Jurkat, Clone E6-1 (cell line): ENCODE measurements around the gene HEXD.

Source experiments
- DNase-seq: peaks from one replicate; pipeline ENCODE4 v3.0.0-alpha.2; 2011; ENCODE audit warnings: low read depth, low spot score
- H3K4me3 ChIP-seq: 2 replicates; pipeline ENCODE4 v1.5.1; 2011; ENCODE audit warnings: mild to moderate bottlenecking, low read length, control low read depth, moderate library complexity

Gene HEXD

DNA sequence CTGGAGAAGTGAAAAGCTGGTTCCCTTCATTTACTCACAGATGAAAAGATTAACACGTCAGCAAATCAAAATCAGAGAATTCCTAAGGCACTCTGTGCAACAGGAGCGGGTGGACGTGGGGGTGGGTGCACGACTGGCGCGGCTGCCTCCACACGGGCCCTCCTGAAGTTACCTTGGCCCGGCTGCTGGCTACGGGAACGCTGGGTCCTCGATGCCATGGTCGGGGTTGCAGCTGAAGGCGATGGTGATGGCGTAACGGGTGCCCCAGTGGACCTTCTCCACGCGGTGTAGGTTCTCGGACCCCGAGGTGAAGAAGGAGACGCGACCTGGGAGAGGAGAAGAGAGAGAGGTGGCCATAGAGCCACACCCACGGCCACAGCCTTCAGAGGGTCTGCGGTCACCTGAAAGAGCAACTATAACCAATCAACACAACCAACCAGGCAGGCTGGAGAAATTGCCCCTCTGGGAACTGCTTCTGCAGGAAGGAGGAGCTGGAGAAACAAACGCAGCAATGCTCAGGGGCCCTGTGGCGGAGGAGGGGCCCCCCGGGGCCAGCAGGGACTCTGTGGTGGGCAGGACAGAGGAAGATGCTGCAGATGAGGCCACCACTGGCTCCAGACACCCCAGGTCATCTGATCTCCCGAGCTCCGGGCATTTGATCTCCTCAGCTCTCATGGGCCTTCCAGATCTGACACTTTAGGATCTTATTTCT is 25.8 kb upstream of the HEXD start:
- no peak for DNase-seq
- H3K4me3 ChIP-seq: no peak overlapping the region

DNA sequence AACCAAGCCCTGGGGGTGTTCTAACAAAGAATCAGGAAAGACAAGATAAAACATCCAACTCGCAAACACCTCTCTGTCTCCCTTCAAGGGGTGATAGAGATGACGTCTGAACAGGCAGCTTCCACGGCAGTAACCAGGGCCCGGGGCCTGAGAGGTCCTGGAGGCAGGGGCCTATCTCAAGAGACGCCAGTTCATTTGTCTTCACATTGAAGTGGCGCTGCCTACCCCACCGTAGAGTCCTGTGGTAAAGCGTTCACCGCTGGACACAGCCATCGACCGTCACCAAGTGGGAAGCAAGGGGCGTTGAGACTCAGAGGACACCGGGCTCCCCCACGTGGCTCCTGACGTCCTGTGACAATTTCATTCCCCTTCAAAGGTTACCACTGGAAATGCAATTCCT is 25.2 kb upstream of the HEXD start:
- no peak for DNase-seq
- no peak overlapping the region for H3K4me3 ChIP-seq

DNA sequence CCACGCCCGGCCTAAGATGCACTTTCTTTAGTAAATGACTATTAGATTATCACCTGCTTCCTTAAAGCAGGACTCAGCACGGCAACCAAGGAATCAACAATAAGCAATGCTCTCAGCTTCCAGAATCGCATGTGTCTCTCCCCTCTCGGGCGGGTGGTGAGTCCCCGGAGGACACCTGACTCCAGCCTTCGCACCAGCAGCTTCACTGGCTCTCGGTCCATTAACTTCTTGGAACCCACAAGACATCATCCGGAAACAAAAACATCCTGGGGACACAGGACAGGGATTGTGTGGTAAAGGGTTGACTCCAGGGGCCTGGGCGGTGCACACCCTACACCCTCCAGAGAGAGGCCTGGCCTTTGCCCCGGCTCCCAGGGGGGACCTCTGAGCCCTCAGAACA is 23.9 kb upstream of the HEXD start:
- no peak overlapping the region for H3K4me3 ChIP-seq
- DNase-seq: no peak

DNA sequence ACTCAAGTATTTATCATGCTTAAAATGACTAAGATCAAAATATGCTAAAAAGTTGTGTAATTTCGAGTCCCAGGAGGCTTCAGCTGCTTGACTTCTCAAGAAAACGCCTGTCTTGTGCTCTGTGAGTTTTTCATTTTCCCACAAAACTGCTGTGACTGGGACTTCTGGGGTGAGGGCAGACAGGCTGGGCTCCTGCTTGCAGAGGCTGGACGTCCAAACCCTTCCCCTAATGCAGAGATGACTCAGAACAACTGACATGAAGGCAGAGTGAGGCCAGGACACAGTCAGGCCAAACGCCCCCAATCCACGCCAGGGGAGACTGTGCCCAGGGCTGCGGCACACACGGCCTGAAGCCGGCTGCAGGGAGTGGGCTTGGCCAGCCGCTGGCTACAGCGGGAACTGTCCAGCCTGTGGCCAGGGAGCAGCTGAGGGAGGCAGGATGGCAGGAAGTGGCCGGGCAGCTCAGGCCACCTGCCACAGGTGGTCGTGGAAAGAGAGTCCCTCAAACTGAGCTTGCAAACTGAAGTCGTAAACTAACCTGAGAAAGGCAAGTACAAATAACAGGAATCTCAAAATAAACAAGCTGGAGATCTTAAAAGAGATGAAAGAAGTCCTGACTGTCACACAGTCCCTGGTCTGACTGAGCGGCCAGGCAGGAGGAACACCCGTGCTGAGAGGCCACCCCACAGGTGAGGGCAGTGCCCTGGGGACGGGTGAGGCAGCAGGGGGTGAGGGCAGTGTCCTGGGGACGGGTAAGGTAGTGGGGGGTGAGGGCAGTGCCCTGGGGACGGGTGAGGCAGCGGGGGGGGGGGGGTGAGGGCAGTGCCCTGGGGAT is 21.3 kb upstream of the HEXD start:
- no peak for DNase-seq
- H3K4me3 ChIP-seq: no peak overlapping the region

DNA sequence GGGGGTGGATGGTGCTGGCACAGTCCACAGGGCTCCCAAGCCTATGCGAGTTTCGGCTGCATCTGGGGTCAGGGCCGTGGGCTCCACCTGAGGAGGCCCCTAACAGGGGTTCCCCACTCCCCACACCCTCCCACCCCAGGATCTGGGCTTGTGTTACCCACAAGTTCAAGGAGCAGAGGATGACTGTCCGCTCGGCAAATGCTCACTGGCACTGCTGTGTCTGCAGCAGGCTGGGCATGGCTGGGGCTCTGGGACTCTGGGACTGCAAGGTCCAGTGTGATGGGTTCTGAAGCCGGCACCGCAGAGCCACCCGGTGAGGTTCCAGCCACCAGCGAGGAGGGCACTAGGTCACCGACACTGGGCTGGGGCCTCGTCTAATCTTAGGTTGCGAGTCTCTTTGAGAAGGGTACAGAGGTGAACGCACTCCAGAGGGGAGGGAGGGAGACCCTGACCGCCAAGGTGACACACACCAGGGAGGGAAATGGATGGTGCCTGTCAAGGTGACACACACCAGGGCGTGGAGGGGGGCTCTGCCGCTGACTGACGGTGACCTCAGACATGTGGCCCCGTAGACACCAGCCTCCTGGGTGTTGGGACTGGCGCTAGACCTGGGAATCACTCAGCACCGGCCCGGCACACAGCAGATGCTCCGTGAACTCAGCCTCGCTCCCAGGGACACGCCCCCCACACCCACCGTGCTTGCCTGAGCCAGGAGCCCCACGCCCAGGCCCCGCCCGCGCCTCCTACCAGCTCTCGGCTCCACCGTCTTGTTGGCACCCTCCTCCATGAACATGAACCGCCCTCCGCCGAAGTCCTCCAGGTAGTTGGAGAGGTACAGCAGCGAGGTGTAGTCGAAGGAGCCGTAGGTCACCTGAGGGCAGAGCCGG is 20.5 kb upstream of the HEXD start:
- DNase-seq: no peak
- H3K4me3 ChIP-seq: no peak overlapping the region

DNA sequence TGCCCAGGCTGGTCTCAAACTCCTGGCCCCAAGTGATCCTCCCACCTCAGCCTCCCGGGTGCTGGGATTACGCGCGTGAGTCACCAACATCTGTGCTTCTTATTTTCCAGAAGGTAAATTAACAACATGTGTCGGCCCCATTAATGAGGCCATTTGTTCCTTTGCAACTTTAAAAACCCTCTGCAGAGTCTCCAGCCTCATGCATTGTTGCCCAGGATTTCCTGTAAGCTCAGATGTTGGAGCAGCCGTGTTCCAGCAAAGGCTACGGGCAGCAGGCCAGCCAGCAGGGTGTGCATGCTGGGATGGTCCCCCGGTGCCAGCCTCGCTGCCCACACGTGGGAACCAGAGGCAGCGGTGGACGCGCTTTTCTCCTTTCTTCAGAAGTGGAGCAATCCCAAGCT is 19.1 kb upstream of the HEXD start:
- no peak for DNase-seq
- no peak overlapping the region for H3K4me3 ChIP-seq

DNA sequence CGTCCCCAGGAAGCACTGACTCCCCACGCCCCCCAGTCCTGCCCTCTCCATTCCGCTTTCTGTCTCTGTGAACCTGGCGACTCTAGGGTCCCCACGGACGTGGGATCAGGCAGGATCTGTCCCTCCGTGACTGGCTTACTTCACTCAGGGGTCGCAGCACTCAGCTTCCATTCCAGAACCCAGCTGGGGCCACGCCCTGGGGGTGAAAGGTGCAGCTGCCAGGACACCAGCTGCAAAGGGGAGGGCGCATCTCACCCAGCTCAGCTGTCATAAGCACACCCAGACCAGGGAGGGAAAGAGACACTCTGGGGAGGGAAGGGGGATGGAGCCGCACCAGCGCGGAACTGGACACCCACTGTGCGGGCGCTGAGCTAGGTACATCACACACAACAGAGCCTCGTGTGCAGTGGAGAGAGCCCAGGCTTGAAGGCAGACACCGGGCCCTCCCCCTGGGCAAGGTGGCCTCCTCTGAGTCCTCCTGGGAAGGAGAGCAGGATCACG is 18.5 kb upstream of the HEXD start:
- H3K4me3 ChIP-seq: no peak overlapping the region
- no peak for DNase-seq

DNA sequence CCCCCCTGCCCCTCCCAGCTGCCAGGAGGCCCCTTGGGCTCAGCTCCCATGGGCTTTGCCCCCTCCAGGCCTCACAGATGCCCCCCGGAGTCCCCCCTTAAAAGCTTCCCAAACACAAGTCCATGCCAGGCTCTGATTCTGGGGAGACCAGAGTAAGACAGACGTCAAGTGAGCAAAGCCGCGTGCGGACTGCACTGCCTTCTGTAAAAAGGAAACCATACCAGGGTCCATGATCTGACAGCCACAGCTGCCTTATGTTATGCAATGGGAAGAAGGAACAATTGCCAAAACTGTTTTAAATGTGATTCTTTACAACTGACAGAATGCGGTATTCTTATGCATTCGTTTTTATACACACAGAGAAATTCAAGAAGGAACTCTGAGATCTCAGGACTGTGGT is 17.9 kb upstream of the HEXD start:
- H3K4me3 ChIP-seq: no peak overlapping the region
- no peak for DNase-seq

DNA sequence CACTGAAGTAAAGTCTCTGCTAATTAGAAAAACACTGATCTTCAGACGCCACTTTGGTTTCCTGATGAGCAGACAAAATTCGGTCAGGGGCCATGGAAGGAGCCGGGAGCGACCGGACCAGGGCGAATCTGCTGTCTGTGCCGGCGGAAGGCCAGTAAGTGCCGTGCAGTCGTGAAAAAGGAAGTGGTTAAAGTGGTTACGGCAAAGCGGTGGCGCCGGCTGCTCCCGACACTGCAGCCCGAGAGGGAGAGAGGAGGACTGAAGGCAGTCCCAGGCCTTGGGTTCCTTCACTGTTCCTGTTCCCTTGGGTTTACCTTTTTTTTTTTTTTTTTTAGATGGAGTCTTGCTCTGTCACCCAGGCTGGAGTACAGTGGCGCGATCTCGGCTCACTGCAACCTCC is 17.3 kb upstream of the HEXD start:
- H3K4me3 ChIP-seq: peak overlapping the region; percentile 37
- peak; percentile 69 for DNase-seq

DNA sequence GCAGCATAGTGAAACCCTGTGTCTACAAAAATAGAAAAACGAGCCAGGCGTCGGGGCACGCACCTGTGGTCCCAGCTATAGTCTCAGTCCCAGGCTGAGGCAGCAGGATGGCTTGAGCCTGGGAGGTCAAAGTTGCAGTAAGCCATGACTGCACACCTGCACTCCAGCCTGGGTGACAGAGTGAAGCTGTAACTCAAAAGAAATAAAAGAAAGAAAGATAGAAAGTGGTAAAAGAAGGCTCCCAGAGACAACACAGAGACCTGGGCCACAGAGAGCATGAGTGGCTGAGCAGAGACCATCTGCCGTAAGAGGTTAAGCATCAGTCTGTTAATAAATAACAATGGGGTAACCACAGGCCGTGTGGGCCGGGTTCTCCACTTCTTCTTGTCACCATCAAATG is 15.3 kb upstream of the HEXD start:
- no peak overlapping the region for H3K4me3 ChIP-seq
- DNase-seq: no peak

DNA sequence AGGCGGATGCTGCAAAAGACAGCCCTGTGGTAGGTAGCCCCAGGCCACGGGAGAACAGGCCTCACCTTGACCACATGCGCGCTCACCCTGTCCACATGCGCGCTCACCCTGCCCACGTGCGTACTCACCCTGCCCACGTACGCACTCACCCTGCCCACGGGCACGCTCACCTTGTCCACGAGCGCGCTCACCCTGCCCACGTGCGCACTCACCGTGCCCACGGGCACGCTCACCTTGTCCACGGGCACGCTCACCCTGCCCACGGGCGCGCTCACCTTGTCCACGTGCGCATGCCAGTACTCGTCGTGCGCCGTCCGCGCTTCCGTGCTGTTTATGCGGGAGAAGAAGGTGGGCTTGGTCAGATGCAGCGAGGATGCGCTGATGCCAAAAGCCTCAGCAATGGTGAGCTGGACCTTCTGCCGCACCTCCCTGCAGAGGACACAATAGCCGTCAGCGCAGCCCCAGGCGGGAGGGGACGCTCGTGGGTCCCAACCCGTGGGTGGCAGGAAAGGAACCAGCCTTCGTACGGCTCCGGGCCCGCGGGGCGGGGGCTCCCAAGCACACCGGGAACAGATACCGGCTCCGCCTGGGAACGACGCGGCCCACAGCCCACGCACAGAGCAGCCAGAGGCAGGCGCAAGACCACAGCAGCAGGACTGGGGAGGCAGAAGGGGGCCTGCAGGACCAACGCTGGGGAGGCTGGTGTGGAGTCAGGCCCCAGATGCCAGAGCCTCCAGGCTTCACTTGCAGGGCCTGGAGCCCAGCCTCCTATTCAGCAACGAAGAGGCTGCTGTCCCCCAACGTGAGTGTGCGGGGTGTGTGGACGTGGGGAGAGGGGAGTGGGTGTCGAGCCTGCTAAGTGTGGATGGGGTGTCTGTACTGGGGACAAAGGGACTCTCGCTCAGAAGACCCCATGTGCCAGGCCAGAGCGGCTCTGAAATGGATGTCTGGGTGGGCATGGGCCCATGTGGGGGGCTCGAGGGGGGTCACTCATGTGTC is 14.2 kb upstream of the HEXD start:
- DNase-seq: no peak
- H3K4me3 ChIP-seq: no peak overlapping the region

DNA sequence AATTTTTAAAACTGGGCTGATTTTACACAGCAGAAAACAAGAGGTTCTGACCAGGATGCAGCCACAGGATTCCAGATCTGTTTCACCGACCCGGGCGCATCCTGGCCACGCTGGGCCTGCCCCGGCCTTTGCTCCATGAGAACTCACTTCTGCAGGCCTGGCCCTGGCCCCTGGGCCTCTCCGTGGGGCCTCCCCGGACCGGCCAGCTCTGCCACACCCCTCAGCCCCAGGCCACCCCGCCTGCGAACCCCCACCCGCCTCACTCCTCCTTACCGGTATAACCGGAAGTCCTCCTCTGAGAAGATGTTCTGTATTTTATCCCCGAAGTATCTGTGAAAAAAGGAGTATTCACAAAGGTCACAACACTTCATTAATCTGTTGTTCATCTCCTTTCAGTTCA is 13.1 kb upstream of the HEXD start:
- DNase-seq: no peak
- no peak overlapping the region for H3K4me3 ChIP-seq

DNA sequence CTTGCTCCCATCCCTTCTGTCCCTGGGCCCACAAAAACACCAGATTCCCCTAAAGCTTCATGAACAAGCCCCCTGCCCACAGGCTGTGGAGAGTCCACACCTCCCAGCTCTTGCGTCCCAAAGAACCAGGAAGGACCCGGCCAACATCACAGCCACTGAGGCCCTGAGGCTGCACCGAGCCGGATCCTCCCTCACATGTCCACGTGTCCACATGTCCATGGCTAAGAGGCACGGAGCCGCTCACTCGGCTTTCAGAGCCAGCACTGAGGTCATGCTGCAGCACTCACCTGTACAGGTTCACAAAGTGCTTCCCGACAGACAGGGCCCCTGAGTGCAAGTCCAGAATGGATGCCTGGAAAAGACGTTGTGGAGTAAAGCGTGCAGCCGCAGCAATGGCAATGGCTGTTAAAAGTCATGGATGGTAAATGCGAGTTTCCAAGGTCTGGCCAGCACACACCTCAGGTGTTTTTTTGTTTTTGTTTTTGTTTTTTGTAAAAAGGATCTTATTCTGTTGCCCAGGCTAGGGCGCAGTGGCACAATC is 11.9 kb upstream of the HEXD start:
- no peak for DNase-seq
- no peak overlapping the region for H3K4me3 ChIP-seq

DNA sequence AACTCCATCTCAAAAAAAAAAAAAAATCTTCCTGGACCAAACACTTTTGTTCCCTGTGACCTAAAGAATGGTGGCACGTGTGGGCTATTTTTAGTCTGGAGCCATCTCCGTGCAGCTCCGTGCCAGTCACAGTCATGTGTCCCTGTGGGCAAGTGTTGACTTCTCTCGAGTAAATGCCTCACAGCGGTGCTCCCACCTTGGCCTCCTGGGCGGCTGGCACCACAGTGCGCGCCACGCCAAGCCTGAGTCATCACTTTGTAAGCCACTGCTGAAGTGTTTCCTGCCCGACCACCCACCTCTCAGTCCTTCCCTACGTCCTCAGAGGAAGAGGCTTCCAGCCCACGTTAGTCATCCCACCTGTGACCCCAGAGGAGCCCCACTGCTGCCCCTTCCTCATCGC is 10.9 kb upstream of the HEXD start:
- no peak overlapping the region for H3K4me3 ChIP-seq
- DNase-seq: no peak

DNA sequence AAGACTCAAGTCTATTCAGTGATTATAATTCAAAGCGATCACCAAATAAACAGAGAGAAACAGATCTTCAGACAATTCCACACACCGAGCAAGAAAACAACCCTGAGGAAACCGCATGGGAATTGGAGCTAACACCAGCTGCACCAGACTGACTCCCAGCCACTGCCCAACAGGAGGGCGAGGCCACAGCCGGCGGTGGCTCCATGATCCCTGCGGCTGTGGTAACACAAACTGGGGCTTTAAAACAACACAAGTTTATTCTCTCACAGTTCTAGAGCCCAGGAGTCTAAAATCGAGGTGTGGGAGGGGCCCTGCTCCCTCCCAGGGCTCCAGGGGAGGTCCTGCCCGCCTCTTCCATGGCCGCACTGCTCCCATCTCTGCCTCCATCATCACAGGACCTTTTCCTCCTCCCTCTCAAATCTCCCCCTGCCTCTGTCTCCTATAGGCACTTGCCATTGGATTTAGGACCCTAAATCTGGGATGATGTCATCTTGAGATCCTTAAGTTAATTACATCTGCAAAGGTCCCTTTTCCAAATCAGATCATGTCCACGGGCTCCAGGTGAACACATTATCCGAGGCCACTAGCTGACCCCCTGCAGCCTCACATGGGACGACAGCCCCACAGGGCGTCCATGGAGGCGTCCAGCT is 9.7 kb upstream of the HEXD start:
- no peak overlapping the region for H3K4me3 ChIP-seq
- DNase-seq: no peak

DNA sequence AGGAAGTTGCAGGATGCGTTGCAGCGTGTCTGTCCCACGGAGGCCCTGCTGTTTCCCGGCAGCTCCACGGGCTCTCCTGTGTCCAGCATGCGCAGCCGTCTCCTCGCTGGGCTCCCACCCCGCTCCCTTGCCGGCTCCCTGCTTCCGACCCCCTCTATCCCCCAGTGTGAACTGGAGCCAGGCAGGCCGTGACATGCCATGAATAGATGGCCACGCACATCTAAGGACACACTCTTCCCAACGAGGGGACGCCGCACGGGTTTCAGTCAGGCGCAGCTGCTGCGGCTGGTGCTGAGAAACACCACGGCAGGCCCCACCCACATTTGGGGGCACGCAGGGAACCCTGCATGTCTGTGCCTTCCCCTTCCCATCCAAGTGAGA is 9.2 kb upstream of the HEXD start:
- H3K4me3 ChIP-seq: no peak overlapping the region
- DNase-seq: no peak

DNA sequence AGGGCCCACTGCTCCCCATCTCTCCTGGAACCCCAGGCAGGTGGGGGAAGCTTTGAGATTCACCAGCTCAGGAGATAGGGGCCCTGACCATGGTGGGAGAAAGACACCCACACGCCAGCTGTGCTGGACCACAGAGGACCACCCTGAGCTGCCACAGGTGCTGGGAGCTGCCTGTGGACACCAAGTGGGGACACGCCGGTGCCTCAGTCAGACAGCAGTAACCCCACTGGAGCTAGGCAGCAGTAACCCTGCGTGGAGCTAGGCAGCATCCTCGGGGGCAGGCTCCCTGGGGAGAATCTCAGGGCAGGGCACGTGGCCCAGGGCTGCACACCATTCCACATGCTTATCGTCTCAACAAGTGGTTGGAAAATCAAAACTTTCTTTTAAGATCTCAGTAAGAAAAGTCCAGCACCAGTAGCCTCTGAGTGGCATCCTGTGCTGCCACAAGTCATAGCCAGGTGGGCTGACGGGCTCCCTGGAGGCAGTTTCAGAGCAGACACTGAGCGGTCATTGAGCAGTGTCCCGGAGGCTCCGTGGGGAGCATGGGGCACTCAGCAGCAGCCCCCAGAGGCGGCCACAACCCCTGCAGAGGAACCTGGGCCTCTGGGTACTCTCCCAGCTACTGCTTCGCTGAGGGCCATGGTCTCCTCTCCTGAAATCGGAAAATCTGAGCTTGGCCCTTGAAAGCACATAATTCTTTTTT is 8.0 kb upstream of the HEXD start:
- no peak for DNase-seq
- H3K4me3 ChIP-seq: no peak overlapping the region
